Vagina (tissue), 2 donors: ENCODE data around the gene DNAAF8. TPM values are rescaled to one million over a fixed set of nuclear protein-coding genes. Genes with fewer than 3 reads are reported as not detected.

ENCODE experiments used
- DNase-seq, 2 donors: peaks; one replicate each; pipeline ENCODE4 v3.0.0-alpha.2; 2017; ENCODE audit errors: extremely low spot score in 2 of 2
- H3K27ac ChIP-seq: fragments of 200-600 bp; sonication (generic); one replicate; pipeline ENCODE4 v1.5.1; 2019
- H3K27me3 ChIP-seq: fragments of 200-600 bp; sonication (generic); one replicate; pipeline ENCODE4 v1.5.1; 2019
- H3K36me3 ChIP-seq, 2 donors: fragments of 200-600 bp; sonication (generic); one replicate each; pipeline ENCODE4 v1.5.1; 2017 to 2019
- H3K4me1 ChIP-seq: fragments of 200-600 bp; sonication (generic); one replicate; pipeline ENCODE4 v1.5.1; 2019
- H3K4me3 ChIP-seq, 2 donors: fragments of 200-600 bp; sonication (generic); 1 replicate in 1 of 2; 2 replicates in 1 of 2; pipeline ENCODE4 v1.5.1; 2016 to 2019
- H3K9me3 ChIP-seq: fragments of 200-600 bp; sonication (generic); one replicate; pipeline ENCODE4 v1.5.1; 2019
- CTCF ChIP-seq, 3 experiments: fragments of 450-650 bp in 2 of 3; fragments of 200-600 bp in 1 of 3; sonication (generic) in 1 of 3; IDR thresholded peaks; one replicate each; pipeline ENCODE4 v1.5.1; 2017 to 2019; ENCODE audit warnings: antibody characterized with exemption in 3 of 3, mild to moderate bottlenecking in 2 of 3, moderate library complexity in 2 of 3
- POLR2A ChIP-seq, 2 donors: fragments of 450-650 bp; IDR thresholded peaks; one replicate each; pipeline ENCODE4 v1.6.1; 2017; ENCODE audit warnings: antibody characterized with exemption in 2 of 2, mild to moderate bottlenecking in 2 of 2, moderate library complexity in 2 of 2
- POLR2AphosphoS5 ChIP-seq, 2 donors: sonication (generic); formaldehyde crosslinking; IDR thresholded peaks; one replicate each; pipeline ENCODE4 v1.9.0; 2017; ENCODE audit warnings: antibody characterized with exemption in 2 of 2, mild to moderate bottlenecking in 2 of 2, low read depth in 1 of 2; ENCODE audit not compliant: insufficient read depth in 1 of 2
- intact Hi-C: fragments of 100-400 bp; cut with DNase I; formaldehyde crosslinking; loops from one replicate; pipeline ENCODE4 v1.15.1; 2023
- total RNA-seq: library from RNA; depleted of rRNA; stranded (reverse); fragments of >200 nt; gene quantifications from one replicate; pipeline ENCODE4 v1.2.3, GENCODE V29; 2016

DNAAF8 gene
- total RNA-seq, 1 donor from 2014 or later: not detected

- intact Hi-C loops: no loop called here
- H3K4me1 ChIP-seq: peaks cover 26% of the 10 kb centered on the region
- H3K36me3 ChIP-seq: peaks cover 0 to 40% of the 10 kb centered on the region in 2 donors
- no peaks in the 10 kb centered on the region for H3K9me3 ChIP-seq
- no peaks in the 10 kb centered on the region for H3K27me3 ChIP-seq
- H3K27ac ChIP-seq: no peak overlapping the region
- TF ChIP-seq CTCF (IDR thresholded peaks at IDR 0.05) (no peak), POLR2AphosphoS5 (IDR thresholded peaks at IDR 0.05; ENCODE audit: insufficient read depth in 1 of 2, low read depth in 1 of 2) (no peak), POLR2A (IDR thresholded peaks at IDR 0.05) (no peak)
- H3K4me3 ChIP-seq: no peak overlapping the region
- no peak for DNase-seq
Observed at GRCh38 chr16:4699046-4699556, 35.2 kb upstream of the DNAAF8 start.

DNA sequence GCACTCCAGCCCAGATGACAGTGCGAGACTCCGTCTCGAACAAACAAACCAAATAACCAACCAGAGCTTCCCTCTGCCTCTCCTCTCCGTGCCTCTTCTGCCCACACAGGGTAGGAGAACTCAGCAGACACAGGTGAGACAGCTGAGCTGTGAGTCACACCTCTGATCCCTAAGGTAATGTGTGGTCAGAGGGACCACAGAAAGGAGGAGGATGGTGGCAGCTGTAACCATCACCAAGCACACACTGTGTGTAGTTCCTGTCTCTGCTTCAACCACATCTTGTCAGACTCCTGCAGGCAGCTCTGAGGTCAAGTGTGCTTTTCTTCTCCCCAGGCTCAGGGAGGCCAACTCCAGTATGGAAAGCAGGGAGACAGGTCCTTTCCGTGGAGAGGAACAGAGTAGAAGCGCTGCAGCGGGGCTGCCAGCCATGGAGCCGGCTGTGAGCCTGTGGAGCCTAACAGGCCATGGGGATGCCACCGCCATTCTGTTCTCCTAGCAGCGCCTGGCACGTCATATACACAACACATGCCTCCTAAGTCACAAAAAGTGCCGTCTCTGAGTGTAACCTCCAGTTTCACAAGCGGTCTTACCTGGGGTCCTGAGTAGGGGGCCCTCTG lies 33.8 kb upstream of the DNAAF8 start:
- Histone ChIP-seq H3K4me3 (no peak overlapping the region), H3K36me3 (peaks cover 0 to 52% of the 10 kb centered on the region in 2 donors), H3K9me3 (no peaks in the 10 kb centered on the region), H3K4me1 (peaks cover 12% of the 10 kb centered on the region), H3K27ac (no peak overlapping the region), H3K27me3 (no peaks in the 10 kb centered on the region)
- intact Hi-C loops: no loop called here
- no peak for TF ChIP-seq CTCF (IDR thresholded peaks at IDR 0.05)
- TF ChIP-seq POLR2A (IDR thresholded peaks at IDR 0.05): no peak
- no peak for TF ChIP-seq POLR2AphosphoS5 (IDR thresholded peaks at IDR 0.05; ENCODE audit: insufficient read depth in 1 of 2, low read depth in 1 of 2)
- DNase-seq: no peak

GRCh38 chr16:4700997-4701743 lies 33.2 kb upstream of the DNAAF8 start:
- H3K36me3 ChIP-seq: peaks cover 0 to 48% of the 10 kb centered on the region in 2 donors
- intact Hi-C loops: no loop called here

DNA sequence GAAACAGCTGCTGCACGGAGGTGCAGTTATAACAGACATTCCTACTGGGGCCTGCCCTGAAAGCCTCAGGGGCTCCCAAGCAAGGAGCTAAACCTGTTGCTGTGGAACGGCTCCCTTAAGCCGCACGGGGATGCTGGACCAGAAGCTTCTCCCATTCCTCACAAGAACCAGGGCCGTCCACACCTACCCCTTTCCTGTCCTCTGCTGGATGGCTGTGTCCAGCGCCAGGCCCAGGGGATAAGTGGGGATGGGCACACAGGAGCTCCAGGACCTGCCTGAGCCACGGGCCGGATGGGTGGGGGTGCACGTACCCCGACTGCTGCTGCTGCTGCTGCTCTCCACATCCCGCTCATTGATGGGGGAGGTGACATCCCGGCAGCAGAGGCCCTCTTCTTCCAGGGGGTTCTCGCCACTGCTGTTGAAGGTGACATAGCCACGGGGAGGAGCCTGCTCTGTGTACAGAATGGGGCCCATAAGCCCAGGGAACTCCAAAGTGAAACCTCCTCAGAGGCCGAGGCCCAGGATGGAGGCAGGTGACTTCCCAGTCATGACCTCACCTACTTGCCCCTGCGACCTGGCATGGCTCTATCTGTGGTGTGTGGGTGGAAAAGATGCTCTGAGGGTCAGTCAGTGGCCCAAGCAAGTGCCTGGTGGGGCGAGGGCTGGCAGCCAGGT lies 32.4 kb upstream of the DNAAF8 start:
- H3K9me3 ChIP-seq: no peaks in the 10 kb centered on the region
- peaks cover 3 to 56% of the 10 kb centered on the region in 2 donors for H3K36me3 ChIP-seq
- H3K27me3 ChIP-seq: no peaks in the 10 kb centered on the region
- TF ChIP-seq POLR2A (IDR thresholded peaks at IDR 0.05) (no peak), CTCF (IDR thresholded peaks at IDR 0.05) (no peak), POLR2AphosphoS5 (IDR thresholded peaks at IDR 0.05; ENCODE audit: insufficient read depth in 1 of 2, low read depth in 1 of 2) (no peak)
- intact Hi-C loops: no loop called here
- DNase-seq: no peak
- no peaks in the 10 kb centered on the region for H3K4me1 ChIP-seq
- no peak overlapping the region for H3K27ac ChIP-seq
- no peak overlapping the region for H3K4me3 ChIP-seq

More at GRCh38 chr16:4700997-4701743, 33.2 kb upstream of the DNAAF8 start:
- TF ChIP-seq POLR2A (IDR thresholded peaks at IDR 0.05): no peak
- no peak for TF ChIP-seq CTCF (IDR thresholded peaks at IDR 0.05)
- no peak for TF ChIP-seq POLR2AphosphoS5 (IDR thresholded peaks at IDR 0.05; ENCODE audit: insufficient read depth in 1 of 2, low read depth in 1 of 2)
- H3K27ac ChIP-seq: no peak overlapping the region
- no peak overlapping the region for H3K4me3 ChIP-seq
- no peaks in the 10 kb centered on the region for H3K27me3 ChIP-seq
- H3K9me3 ChIP-seq: no peaks in the 10 kb centered on the region
- H3K4me1 ChIP-seq: peaks cover 6% of the 10 kb centered on the region
- DNase-seq: no peak
